GM19099 (cell line): ENCODE measurements around the gene KIF5A.

Source experiments
- POLR2A ChIP-seq: IDR thresholded peaks from 3 replicates; pipeline ENCODE4 v1.6.1; 2011; ENCODE audit warnings: low read depth; ENCODE audit not compliant: insufficient read length; ENCODE audit errors: extremely low read depth

KIF5A gene

GRCh38 chr12:57519796-57520052 lies 30.1 kb upstream of the KIF5A start:
- no peak for TF ChIP-seq POLR2A

GRCh38 chr12:57520053-57520818 lies 29.6 kb upstream of the KIF5A start, which contains the start of gene DDIT3:
TSS of gene DDIT3 (minus strand) at chr12:57520514. CDS start at chr12:57517406, 3,108 bp downstream.
- peak; percentile 99 for TF ChIP-seq POLR2A

GRCh38 chr12:57521525-57522010 lies 28.3 kb upstream of the KIF5A start:
- TF ChIP-seq POLR2A, result no peak

GRCh38 chr12:57522011-57522886 lies 27.6 kb upstream of the KIF5A start, which contains the start of gene MBD6:
TSS of gene MBD6 (plus strand) at chr12:57522824. CDS start at chr12:57524304, 1,480 bp downstream.
- peak; percentile 67 for TF ChIP-seq POLR2A

- TF ChIP-seq POLR2A, result no peak
These were observed 26.7 kb upstream of the KIF5A start for GRCh38 chr12:57522887-57523705.

GRCh38 chr12:57523706-57524614 lies 25.9 kb upstream of the KIF5A start:
- no peak for TF ChIP-seq POLR2A

GRCh38 chr12:57524814-57525614 lies 24.8 kb upstream of the KIF5A start:
- no peak for TF ChIP-seq POLR2A

- TF ChIP-seq POLR2A, result no peak
These were observed 24.0 kb upstream of the KIF5A start for GRCh38 chr12:57525615-57526383.

- no peak for TF ChIP-seq POLR2A
These were observed 23.2 kb upstream of the KIF5A start for GRCh38 chr12:57526477-57527126.

- no peak for TF ChIP-seq POLR2A
These were observed 22.7 kb upstream of the KIF5A start for GRCh38 chr12:57527184-57527583.

GRCh38 chr12:57528176-57528575 lies 21.7 kb upstream of the KIF5A start:
- TF ChIP-seq POLR2A, result no peak
